ENCODE data around the gene PIBF1.

DNA sequence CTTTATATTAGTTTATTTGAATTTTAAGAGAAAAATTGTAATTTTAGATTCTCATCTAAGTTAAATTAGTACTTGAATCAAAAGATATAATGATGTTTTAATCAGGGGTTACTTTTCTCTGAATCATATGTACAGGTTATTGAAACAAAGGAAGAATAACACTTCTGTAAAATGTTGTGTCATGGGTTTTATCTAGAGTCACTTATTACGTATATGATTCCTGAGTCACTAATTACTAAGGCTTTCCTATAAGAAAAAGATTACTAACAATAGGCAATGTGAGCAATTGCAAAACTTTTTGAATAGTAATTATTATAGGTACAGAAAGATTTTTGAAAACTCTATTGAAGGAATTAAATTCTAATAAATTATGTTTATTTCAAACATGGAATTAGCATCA lies 177.7 kb downstream of the PIBF1 start:
- TF ChIP-seq, protein P1, sequence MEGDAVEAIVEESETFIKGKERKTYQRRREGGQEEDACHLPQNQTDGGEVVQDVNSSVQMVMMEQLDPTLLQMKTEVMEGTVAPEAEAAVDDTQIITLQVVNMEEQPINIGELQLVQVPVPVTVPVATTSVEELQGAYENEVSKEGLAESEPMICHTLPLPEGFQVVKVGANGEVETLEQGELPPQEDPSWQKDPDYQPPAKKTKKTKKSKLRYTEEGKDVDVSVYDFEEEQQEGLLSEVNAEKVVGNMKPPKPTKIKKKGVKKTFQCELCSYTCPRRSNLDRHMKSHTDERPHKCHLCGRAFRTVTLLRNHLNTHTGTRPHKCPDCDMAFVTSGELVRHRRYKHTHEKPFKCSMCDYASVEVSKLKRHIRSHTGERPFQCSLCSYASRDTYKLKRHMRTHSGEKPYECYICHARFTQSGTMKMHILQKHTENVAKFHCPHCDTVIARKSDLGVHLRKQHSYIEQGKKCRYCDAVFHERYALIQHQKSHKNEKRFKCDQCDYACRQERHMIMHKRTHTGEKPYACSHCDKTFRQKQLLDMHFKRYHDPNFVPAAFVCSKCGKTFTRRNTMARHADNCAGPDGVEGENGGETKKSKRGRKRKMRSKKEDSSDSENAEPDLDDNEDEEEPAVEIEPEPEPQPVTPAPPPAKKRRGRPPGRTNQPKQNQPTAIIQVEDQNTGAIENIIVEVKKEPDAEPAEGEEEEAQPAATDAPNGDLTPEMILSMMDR (IDR thresholded peaks at IDR 0.05), result no peak
- no peak for TF ChIP-seq EP300 (IDR thresholded peaks at IDR 0.05)

Data from tibial nerve (tissue), 4 donors.